Small intestine (tissue), 16 donors: ENCODE data around the gene SST. TPM values are rescaled to one million over a fixed set of nuclear protein-coding genes. Genes with fewer than 3 reads are reported as not detected.

Experiments
- DNase-seq, 2 donors: peaks; one replicate each; pipeline versions ENCODE4 v3.0.0 to v3.0.0-alpha.2; 2013
- FAIRE-seq: peaks from 2 replicates; lab custom pipeline; 2012; peaks lifted over from hg19 to GRCh38; lab: Jason Lieb, UNC
- H3K27ac ChIP-seq, 3 donors: one replicate each; pipeline ENCODE4 v1.5.1; 2013; ENCODE audit warnings: low read length in 2 of 3, mild to moderate bottlenecking in 2 of 3, control low read depth in 1 of 3, inconsistent platforms in 1 of 3, low read depth in 1 of 3, moderate library complexity in 1 of 3
- H3K27me3 ChIP-seq, 3 donors: one replicate each; pipeline ENCODE4 v1.6.1; 2013; ENCODE audit warnings: low read length in 3 of 3, inconsistent platforms in 1 of 3; ENCODE audit not compliant: control insufficient read depth in 3 of 3, insufficient read depth in 3 of 3
- H3K36me3 ChIP-seq, 3 donors: one replicate each; pipeline ENCODE4 v1.6.1; 2013; ENCODE audit warnings: low read length in 3 of 3, inconsistent platforms in 1 of 3, low read depth in 1 of 3, mild to moderate bottlenecking in 1 of 3, moderate library complexity in 1 of 3; ENCODE audit not compliant: control insufficient read depth in 3 of 3, insufficient read depth in 2 of 3
- H3K4me1 ChIP-seq, 3 donors: one replicate each; pipeline ENCODE4 v1.6.1; 2013; ENCODE audit warnings: low read length in 2 of 3, inconsistent platforms in 1 of 3, low read depth in 1 of 3, mild to moderate bottlenecking in 1 of 3, moderate library complexity in 1 of 3; ENCODE audit not compliant: control insufficient read depth in 3 of 3, insufficient read depth in 2 of 3
- H3K4me3 ChIP-seq, 3 donors: one replicate each; pipeline ENCODE4 v1.5.1; 2013; ENCODE audit warnings: low read length in 3 of 3, control low read depth in 1 of 3, inconsistent platforms in 1 of 3, low read depth in 1 of 3, mild to moderate bottlenecking in 1 of 3, moderate library complexity in 1 of 3
- H3K9me3 ChIP-seq, 2 donors: one replicate each; pipeline ENCODE4 v1.6.1; 2013; ENCODE audit warnings: low read depth in 1 of 2, low read length in 1 of 2; ENCODE audit not compliant: control insufficient read depth in 2 of 2, insufficient read depth in 1 of 2
- WGBS, 3 donors: extraction: QIAGEN DNeasy Blood & Tissue Kit; methylation state at CpG; one replicate each; pipeline ENCODE4 v1.1.7; 2013; 5-methylcytosine and 5-hydroxymethylcytosine counted together
- long read RNA-seq, 10 donors: transcript quantifications; one replicate each; lab custom pipeline, GENCODE V29; 2026
- polyA plus RNA-seq, 4 donors: library from polyadenylated mRNA; stranded (reverse) in 3 of 4; unstranded in 1 of 4; fragments of 200-250 nt in 3 of 4; fragments of 120-200 nt in 1 of 4; gene quantifications; one replicate each; pipeline versions ENCODE4 v1.2.1 to v1.2.3, GENCODE V29; 2013
- donor health status: healthy with polysubstance abuse.
- donor health status: control.
- donor health status: control.
- donor health status: Bipolar disorder and iron deficiency.
- donor health status: healthy.

SST gene
- polyA plus RNA-seq = 100 to 1,000 TPM in 2 of 4 donors, 10 to 100 TPM in 2; 72.7 to 377 (median 143) TPM
- long read RNA-seq, donor 1 = 0 reads
- long read RNA-seq, donor 2, transcript SST-201 (2 exons, 618 nt) = major isoform, 79 of 100 reads
- long read RNA-seq, donor 2, partial matches to known transcripts = 21 of 100 reads
- long read RNA-seq, donor 2, other reads (novel, unspliced or antisense) = 0 of 100 reads
- long read RNA-seq, donor 3, transcript SST-201 (2 exons, 618 nt) = major isoform, 168 of 168 reads
- long read RNA-seq, donor 3, partial matches to known transcripts = 0 of 168 reads
- long read RNA-seq, donor 3, other reads (novel, unspliced or antisense) = 0 of 168 reads
- long read RNA-seq, donor 4, partial matches to known transcripts = 0 of 2 reads
- long read RNA-seq, donor 4, other reads (novel, unspliced or antisense) = 0 of 2 reads
- long read RNA-seq, donor 5, transcript SST-201 (2 exons, 618 nt) = major isoform, 22 of 22 reads
- long read RNA-seq, donor 5, partial matches to known transcripts = 0 of 22 reads
- long read RNA-seq, donor 5, other reads (novel, unspliced or antisense) = 0 of 22 reads
- long read RNA-seq, donor 6, transcript SST-201 (2 exons, 618 nt) = major isoform, 91 of 91 reads
- long read RNA-seq, donor 6, partial matches to known transcripts = 0 of 91 reads
- long read RNA-seq, donor 6, other reads (novel, unspliced or antisense) = 0 of 91 reads
- long read RNA-seq, donor 7 = 0 reads
- long read RNA-seq, donor 8 = 0 reads
- long read RNA-seq, donor 9, transcript SST-201 (2 exons, 618 nt) = major isoform, 35 of 49 reads
- long read RNA-seq, donor 9, partial matches to known transcripts = 14 of 49 reads
- long read RNA-seq, donor 9, other reads (novel, unspliced or antisense) = 0 of 49 reads
- long read RNA-seq, donor 10, transcript SST-201 (2 exons, 618 nt) = major isoform, 311 of 317 reads
- long read RNA-seq, donor 10, partial matches to known transcripts = 0 of 317 reads
- long read RNA-seq, donor 10, other reads (novel, unspliced or antisense) = 6 of 317 reads

- no peak for FAIRE-seq
- DNase-seq = peak in 1 of 2 donors; percentile 75
- H3K36me3 ChIP-seq = no peaks in the 10 kb centered on the region
- H3K27ac ChIP-seq = no peak within 1 kb of the TSS
- peaks cover 0 to 14% (median 5%) of the 10 kb centered on the region in 3 donors for H3K27me3 ChIP-seq
- H3K4me3 ChIP-seq = no peak within 1 kb of the TSS
- H3K9me3 ChIP-seq = no peaks in the 10 kb centered on the region
- H3K4me1 ChIP-seq = no peaks in the 10 kb centered on the region
- 10 to 26% (median 19%) methylated on average over 45 to 46 of the region's 46 CpGs for WGBS, 3 donors
Measured at GRCh38 chr3:187669675-187670504, at the start of gene SST. Gene SST, minus strand, starts transcription at chr3:187670394. Its CDS starts 103 bp downstream, at chr3:187670291.

- FAIRE-seq = no peak
- no peak overlapping the region for H3K27ac ChIP-seq
- H3K27me3 ChIP-seq = no peaks in the 10 kb centered on the region
- no peak overlapping the region for H3K4me3 ChIP-seq
- no peak for DNase-seq
- peaks cover 9 to 15% (median 11%) of the 10 kb centered on the region in 3 donors for H3K36me3 ChIP-seq
- 40 to 53% (median 47%) methylated on average over 6 of the region's 6 CpGs for WGBS, 3 donors
- no peaks in the 10 kb centered on the region for H3K9me3 ChIP-seq
- H3K4me1 ChIP-seq = no peaks in the 10 kb centered on the region
Measured at GRCh38 chr3:187719628-187720336, 49.6 kb upstream of the SST start.

- Histone ChIP-seq H3K27me3 (no peaks in the 10 kb centered on the region), H3K36me3 (peaks cover 6 to 10% (median 7%) of the 10 kb centered on the region in 3 donors), H3K27ac (no peak overlapping the region), H3K4me3 (no peak overlapping the region), H3K4me1 (no peaks in the 10 kb centered on the region), H3K9me3 (no peaks in the 10 kb centered on the region)
- 90 to 95% (median 90%) methylated on average over 5 of the region's 5 CpGs for WGBS, 3 donors
- FAIRE-seq (no peak), DNase-seq (no peak)
Measured at GRCh38 chr3:187718802-187719201, 48.6 kb upstream of the SST start.

- H3K27me3 ChIP-seq = no peaks in the 10 kb centered on the region
- DNase-seq = no peak
- no peak for FAIRE-seq
Measured at GRCh38 chr3:187717572-187717971, 47.4 kb upstream of the SST start.

GRCh38 chr3:187714404-187714979 is 44.3 kb upstream of the SST start:
- WGBS, 3 donors = 27 to 29% (median 27%) methylated on average over 4 of the region's 4 CpGs
- Histone ChIP-seq H3K27ac (no peak overlapping the region), H3K36me3 (no peaks in the 10 kb centered on the region), H3K9me3 (no peaks in the 10 kb centered on the region), H3K4me3 (no peak overlapping the region), H3K4me1 (no peaks in the 10 kb centered on the region), H3K27me3 (no peaks in the 10 kb centered on the region)
- FAIRE-seq (no peak), DNase-seq (peak; percentile 82 to 83)

More at GRCh38 chr3:187717572-187717971, 47.4 kb upstream of the SST start:
- no peaks in the 10 kb centered on the region for H3K9me3 ChIP-seq
- 12 to 46% (median 32%) methylated on average over 1 of the region's 1 CpG for WGBS, 3 donors
- no peaks in the 10 kb centered on the region for H3K4me1 ChIP-seq
- H3K36me3 ChIP-seq = peaks cover 4 to 9% (median 5%) of the 10 kb centered on the region in 3 donors
- H3K27ac ChIP-seq = no peak overlapping the region
- H3K4me3 ChIP-seq = no peak overlapping the region

- Histone ChIP-seq H3K36me3 (no peaks in the 10 kb centered on the region), H3K9me3 (no peaks in the 10 kb centered on the region), H3K4me1 (no peaks in the 10 kb centered on the region), H3K27ac (no peak overlapping the region), H3K27me3 (no peaks in the 10 kb centered on the region), H3K4me3 (no peak overlapping the region)
- WGBS, 3 donors = 63 to 79% (median 67%) methylated on average over 2 of the region's 2 CpGs
- DNase-seq (peak in 1 of 2 donors; percentile 66), FAIRE-seq (no peak)
Measured at GRCh38 chr3:187713504-187713903, 43.3 kb upstream of the SST start.

GRCh38 chr3:187709155-187709554 is 39.0 kb upstream of the SST start:
- Histone ChIP-seq H3K4me1 (no peaks in the 10 kb centered on the region), H3K27ac (no peak overlapping the region), H3K27me3 (no peaks in the 10 kb centered on the region), H3K9me3 (no peaks in the 10 kb centered on the region), H3K36me3 (no peaks in the 10 kb centered on the region), H3K4me3 (no peak overlapping the region)
- FAIRE-seq (no peak), DNase-seq (no peak)
- 75 to 79% (median 78%) methylated on average over 4 of the region's 4 CpGs for WGBS, 3 donors
